GM12873 (cell line): ENCODE data around the gene CCDC60.

ENCODE experiments used
- CTCF ChIP-seq: IDR thresholded peaks from 2 replicates; pipeline ENCODE4 v1.5.1; 2012; ENCODE audit warnings: low read depth, mild to moderate bottlenecking, moderate library complexity, low read length, control low read depth; ENCODE audit not compliant: insufficient read depth; ENCODE audit errors: missing control alignments

The CCDC60 gene

GRCh38 chr12:119446459-119446858, 111.9 kb downstream of the CCDC60 start:
- no peak for TF ChIP-seq CTCF

GRCh38 chr12:119447126-119447525, 112.6 kb downstream of the CCDC60 start:
- TF ChIP-seq CTCF, result no peak

DNA sequence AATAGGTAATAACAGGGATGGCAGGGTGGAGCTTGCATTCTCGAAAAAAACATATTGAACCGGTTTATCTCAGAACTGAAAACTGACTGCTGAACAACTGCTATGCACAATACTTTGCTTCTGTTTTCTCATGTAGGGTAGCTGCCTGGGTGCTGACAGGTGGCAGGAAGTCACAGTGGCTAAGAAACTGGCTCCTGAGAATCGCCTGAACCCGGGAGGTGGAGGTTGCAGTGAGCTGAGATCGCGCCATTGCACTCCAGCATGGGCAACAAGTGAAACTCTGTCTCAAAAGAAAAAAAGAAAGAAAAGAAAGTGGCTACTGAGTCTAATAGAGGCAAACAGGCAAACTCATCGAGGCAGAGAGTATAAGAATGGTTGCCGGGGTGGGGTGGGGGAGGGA, 113.1 kb downstream of the CCDC60 start:
- no peak for TF ChIP-seq CTCF

DNA sequence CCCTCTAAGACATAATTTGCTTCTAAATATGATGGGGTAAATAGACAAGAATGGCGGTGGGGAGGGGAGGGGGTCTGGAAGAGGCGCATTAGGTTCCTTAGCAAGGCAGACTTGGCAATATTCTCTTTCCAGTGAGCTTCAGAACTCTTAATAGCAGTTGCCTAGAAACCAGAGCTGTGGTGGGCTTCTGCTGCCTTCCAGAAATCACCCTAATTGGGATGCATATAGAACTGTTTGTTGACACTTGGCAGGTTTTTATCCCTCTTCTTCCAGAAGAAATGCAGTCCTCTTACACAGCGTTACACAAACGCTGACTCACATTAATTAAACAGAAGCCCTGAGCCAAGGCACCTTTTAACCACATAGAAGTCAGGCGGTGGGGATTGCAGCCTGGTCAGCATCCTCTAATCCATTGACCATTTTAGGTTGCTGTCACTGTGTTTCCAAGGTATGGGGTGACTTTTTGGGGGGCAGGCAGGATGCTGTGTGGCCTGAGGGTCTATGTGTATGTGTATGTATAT, 114.1 kb downstream of the CCDC60 start:
- no peak for TF ChIP-seq CTCF

GRCh38 chr12:119450771-119451170, 116.2 kb downstream of the CCDC60 start:
- TF ChIP-seq CTCF, result no peak

DNA sequence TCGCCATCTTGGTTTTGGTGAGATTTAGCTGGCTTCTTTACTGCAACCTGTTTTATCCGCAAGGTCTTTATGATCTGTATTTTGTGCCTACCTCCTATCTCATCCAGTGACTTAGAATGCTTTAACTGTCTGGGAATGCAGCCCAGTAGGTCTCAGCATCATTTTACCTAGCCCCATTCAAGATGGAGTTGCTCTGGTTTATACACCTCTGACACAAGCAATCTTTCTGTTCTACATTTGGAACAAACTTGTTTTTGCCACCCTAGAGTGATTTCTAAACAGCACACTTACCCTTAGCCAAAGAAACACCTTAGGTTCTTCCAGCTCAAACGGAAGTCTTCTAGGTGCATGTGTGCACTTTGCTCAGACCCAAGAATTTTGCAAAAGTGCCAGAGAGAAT, 122.3 kb downstream of the CCDC60 start:
- TF ChIP-seq CTCF, result no peak

DNA sequence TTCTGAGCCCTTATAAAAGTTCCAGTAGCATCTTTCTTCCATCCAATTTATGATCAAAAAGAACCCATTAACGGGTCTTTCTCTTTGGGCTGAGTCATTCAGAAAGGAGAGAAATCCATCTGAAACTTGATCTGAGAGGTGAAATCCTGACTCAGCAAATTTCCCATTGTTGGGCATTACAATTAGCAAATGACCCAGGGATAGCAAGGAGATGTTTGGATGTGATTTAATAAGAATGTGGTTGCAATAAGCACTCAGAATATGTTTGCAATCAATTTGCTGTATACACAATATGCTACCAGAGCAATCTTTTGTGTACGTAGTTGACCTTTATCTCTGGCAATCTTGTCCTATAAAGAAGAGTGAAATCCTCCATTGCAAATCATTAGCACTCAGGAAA, 122.7 kb downstream of the CCDC60 start:
- TF ChIP-seq CTCF, result no peak
